Measurements from ENCODE around the gene CDKAL1.

CDKAL1 gene

DNA sequence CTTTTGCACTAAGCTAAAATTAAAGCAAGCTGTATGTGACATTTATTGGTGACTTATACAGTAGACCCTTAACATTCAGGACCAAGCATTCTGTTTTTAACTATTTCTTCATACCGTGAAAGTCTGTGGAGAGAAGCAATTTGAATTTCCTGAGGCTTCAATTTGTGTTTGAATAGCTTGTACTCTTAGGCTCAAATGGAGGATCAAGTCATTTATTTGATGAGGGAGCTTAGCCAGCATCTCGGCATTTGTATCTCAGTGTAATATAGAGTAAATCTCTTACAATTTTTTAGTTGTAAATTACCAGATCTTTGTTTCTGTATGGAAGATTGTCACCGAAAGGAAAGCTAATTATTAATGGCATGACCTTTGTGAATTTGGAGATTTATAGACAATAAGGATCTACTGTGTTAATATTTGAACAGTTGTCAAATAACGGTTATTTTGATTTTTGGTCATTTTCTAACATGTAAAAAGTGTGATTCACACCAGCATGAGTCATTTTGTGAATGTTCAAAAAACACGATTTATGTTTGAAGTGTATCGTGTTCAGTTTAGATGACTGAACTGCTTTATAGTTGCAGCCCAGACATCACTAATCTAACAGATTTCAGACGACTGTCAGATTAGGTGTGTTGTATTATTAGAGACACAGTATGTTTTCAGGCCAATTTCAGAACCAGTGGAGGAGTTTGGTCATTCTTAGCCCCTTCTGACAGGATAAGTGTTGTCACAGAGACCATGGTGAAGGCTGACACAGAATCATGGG is 332.9 kb downstream of the CDKAL1 start:
- Histone ChIP-seq H3K4me3 (ENCODE audit: low read depth, low read length) (no peak overlapping the region), H3K36me3 (ENCODE audit: control insufficient read depth, insufficient read depth, low read length) (no peaks in the 10 kb centered on the region), H3K4me1 (no peaks in the 10 kb centered on the region), H3K79me2 (no peaks in the 10 kb centered on the region), H3K9me3 (ENCODE audit: control insufficient read depth, low read length) (no peaks in the 10 kb centered on the region), H3K27ac (no peak overlapping the region), H3K4me2 (ENCODE audit: low read length) (no peak overlapping the region), H3K9ac (no peak overlapping the region), H2AFZ (no peak overlapping the region), H3K27me3 (ENCODE audit: control insufficient read depth, insufficient read depth, low read length) (no peaks in the 10 kb centered on the region)
- TF ChIP-seq, protein P1, sequence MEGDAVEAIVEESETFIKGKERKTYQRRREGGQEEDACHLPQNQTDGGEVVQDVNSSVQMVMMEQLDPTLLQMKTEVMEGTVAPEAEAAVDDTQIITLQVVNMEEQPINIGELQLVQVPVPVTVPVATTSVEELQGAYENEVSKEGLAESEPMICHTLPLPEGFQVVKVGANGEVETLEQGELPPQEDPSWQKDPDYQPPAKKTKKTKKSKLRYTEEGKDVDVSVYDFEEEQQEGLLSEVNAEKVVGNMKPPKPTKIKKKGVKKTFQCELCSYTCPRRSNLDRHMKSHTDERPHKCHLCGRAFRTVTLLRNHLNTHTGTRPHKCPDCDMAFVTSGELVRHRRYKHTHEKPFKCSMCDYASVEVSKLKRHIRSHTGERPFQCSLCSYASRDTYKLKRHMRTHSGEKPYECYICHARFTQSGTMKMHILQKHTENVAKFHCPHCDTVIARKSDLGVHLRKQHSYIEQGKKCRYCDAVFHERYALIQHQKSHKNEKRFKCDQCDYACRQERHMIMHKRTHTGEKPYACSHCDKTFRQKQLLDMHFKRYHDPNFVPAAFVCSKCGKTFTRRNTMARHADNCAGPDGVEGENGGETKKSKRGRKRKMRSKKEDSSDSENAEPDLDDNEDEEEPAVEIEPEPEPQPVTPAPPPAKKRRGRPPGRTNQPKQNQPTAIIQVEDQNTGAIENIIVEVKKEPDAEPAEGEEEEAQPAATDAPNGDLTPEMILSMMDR (IDR thresholded peaks at IDR 0.05): no peak

DNA sequence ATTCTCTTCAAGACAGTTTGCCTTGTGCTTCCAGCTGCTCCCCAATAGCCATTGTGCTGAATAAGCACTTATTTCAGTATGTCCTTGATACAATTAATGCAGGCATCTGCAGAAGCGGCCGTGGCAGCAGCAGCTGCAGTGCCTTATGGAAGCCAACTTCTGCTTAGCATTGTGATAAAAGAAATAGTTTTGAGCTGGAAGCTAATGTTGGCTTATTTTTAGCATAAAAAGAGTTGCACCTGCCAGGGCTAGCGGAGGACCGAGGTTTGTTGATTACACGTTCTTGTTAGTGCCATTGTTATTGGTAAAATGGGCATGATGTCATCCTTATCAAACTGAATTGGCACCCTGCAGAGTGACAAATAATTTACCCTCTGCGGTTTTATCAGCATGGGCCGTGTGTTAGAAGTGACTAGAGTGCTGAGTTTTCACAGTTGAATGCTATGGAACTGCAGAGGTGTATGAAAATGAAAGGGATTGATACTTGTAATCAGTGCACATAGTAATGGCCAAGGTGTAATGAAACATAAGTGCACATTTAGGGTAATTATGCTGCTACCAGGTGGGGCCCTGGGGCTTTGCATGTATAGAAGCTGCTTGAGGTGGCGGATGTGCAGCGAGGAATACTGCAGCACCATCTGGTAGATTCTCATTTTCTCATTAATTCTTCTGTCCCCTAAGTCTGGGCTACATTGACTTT is 334.3 kb downstream of the CDKAL1 start:
- no peaks in the 10 kb centered on the region for H3K27me3 ChIP-seq (ENCODE audit: control insufficient read depth, insufficient read depth, low read length)
- no peaks in the 10 kb centered on the region for H3K4me1 ChIP-seq
- no peak overlapping the region for H2AFZ ChIP-seq
- H3K9ac ChIP-seq: no peak overlapping the region
- no peak overlapping the region for H3K4me3 ChIP-seq (ENCODE audit: low read depth, low read length)
- no peak overlapping the region for H3K4me2 ChIP-seq (ENCODE audit: low read length)
- H3K79me2 ChIP-seq: no peaks in the 10 kb centered on the region
- H3K9me3 ChIP-seq (ENCODE audit: control insufficient read depth, low read length): no peaks in the 10 kb centered on the region
- TF ChIP-seq, protein P1 (IDR thresholded peaks at IDR 0.05): no peak
- no peaks in the 10 kb centered on the region for H3K36me3 ChIP-seq (ENCODE audit: control insufficient read depth, insufficient read depth, low read length)
- H3K27ac ChIP-seq: no peak overlapping the region

GRCh38 chr6:20870021-20870420 is 335.8 kb downstream of the CDKAL1 start:
- no peaks in the 10 kb centered on the region for H3K27me3 ChIP-seq (ENCODE audit: control insufficient read depth, insufficient read depth, low read length)

GRCh38 chr6:20870493-20870892 is 336.2 kb downstream of the CDKAL1 start:
- no peaks in the 10 kb centered on the region for H3K4me1 ChIP-seq
- no peaks in the 10 kb centered on the region for H3K27me3 ChIP-seq (ENCODE audit: control insufficient read depth, insufficient read depth, low read length)
- H3K27ac ChIP-seq: no peak overlapping the region
- no peaks in the 10 kb centered on the region for H3K79me2 ChIP-seq
- no peak overlapping the region for H3K4me2 ChIP-seq (ENCODE audit: low read length)
- TF ChIP-seq, protein P1 (IDR thresholded peaks at IDR 0.05): no peak
- no peak overlapping the region for H3K9ac ChIP-seq
- H3K36me3 ChIP-seq (ENCODE audit: control insufficient read depth, insufficient read depth, low read length): no peaks in the 10 kb centered on the region
- H3K9me3 ChIP-seq (ENCODE audit: control insufficient read depth, low read length): no peaks in the 10 kb centered on the region
- H3K4me3 ChIP-seq (ENCODE audit: low read depth, low read length): no peak overlapping the region
- no peak overlapping the region for H2AFZ ChIP-seq

More at GRCh38 chr6:20870021-20870420, 335.8 kb downstream of the CDKAL1 start:
- Histone ChIP-seq H3K9ac (no peak overlapping the region), H3K36me3 (ENCODE audit: control insufficient read depth, insufficient read depth, low read length) (no peaks in the 10 kb centered on the region), H3K4me3 (ENCODE audit: low read depth, low read length) (no peak overlapping the region), H3K4me2 (ENCODE audit: low read length) (no peak overlapping the region), H3K4me1 (no peaks in the 10 kb centered on the region), H2AFZ (no peak overlapping the region), H3K27ac (no peak overlapping the region), H3K79me2 (no peaks in the 10 kb centered on the region), H3K9me3 (ENCODE audit: control insufficient read depth, low read length) (no peaks in the 10 kb centered on the region)
- TF ChIP-seq, protein P1 (IDR thresholded peaks at IDR 0.05): no peak

Measured in parathyroid adenoma (tissue), 2 donors.